G401.6 (cell line): Measurements from ENCODE around the gene LYZL4.

Experiments used
- FAIRE-seq: peaks from 2 replicates; lab custom pipeline; 2012; peaks lifted over from hg19 to GRCh38; lab: Jason Lieb, UNC

LYZL4 gene

DNA sequence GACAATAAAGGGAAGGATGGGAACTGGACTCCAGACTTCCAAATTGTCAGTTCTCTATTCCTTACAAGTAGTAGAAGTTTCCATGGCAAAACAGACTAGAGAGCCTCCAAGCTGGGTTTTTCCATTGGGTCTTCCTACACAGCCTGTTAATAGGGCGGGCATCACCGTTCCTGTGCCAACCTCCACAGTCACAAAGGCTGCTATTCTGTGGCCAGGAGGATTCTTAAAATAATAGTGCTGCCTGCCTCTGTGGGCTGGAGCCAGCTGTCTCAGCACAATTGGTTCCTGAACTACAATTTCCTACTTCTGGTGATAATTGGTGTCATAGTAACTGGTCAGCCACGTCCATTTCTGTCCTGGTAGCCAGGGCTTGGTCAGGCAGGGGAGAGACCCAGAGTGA, 38.6 kb downstream of the LYZL4 start:
- FAIRE-seq = no peak

- no peak for FAIRE-seq
These were observed 40.6 kb downstream of the LYZL4 start for GRCh38 chr3:42369832-42370231.

- FAIRE-seq = no peak
These were observed 41.1 kb downstream of the LYZL4 start for GRCh38 chr3:42369304-42369703.

- FAIRE-seq = no peak
These were observed 41.5 kb downstream of the LYZL4 start for GRCh38 chr3:42368861-42369260.

- FAIRE-seq = no peak
These were observed 42.5 kb downstream of the LYZL4 start for GRCh38 chr3:42367903-42368302.

GRCh38 chr3:42366550-42366949, 43.9 kb downstream of the LYZL4 start:
- no peak for FAIRE-seq

GRCh38 chr3:42357335-42357734, 53.1 kb downstream of the LYZL4 start:
- FAIRE-seq = no peak

- FAIRE-seq = no peak
These were observed 54.8 kb downstream of the LYZL4 start for GRCh38 chr3:42355612-42356011.

DNA sequence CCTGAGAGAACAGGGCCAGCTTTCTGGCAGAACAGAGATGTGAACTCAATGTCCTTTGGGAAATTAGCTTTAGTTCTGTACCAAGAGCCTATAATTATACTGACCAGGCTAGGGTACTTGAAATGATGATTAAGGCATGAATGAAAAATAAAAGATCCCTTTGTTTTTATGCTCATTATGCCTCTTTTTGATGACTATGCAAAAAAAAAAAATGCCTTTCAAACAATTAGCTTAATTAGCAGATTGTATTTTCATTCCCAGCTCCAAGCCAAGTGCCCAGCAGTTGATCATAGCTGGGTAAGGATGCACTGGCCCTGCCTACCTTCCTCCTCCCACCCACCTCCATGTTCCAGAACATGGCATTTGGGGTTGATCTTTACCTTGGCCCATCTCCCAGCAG, 56.8 kb downstream of the LYZL4 start:
- no peak for FAIRE-seq

- FAIRE-seq = no peak
These were observed 59.2 kb downstream of the LYZL4 start for GRCh38 chr3:42351207-42351606.

GRCh38 chr3:42349765-42350594, 60.4 kb downstream of the LYZL4 start:
- FAIRE-seq = no peak

DNA sequence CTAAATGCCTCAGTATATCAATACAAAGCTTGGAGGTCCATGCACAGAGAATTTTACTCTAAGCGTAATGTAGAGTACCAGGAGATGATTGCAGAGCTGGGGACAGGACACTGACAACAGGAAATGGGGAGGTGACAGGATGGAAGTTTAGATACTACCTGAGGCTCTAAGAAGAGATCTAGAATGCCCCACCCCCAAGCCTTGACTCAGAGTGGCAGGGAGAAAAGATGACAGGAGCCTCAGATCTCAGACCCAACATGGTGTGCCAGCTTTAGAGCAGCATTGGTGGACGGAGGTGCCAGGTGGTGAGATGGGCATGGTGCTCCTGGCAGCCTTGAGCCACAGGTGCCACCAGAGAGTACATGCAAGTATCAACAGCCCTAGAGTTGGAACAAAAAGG, 62.5 kb downstream of the LYZL4 start:
- no peak for FAIRE-seq
